Raji (cell line): Measurements from ENCODE around the gene NPB.

ENCODE experiments used
- POLR2A ChIP-seq: IDR thresholded peaks from 2 replicates; pipeline ENCODE4 v1.6.1; 2011; ENCODE audit warnings: low read depth, low read length, control low read depth; ENCODE audit not compliant: insufficient read depth

The NPB gene

GRCh38 chr17:81885869-81886548, 16.0 kb upstream of the NPB start:
- no peak for TF ChIP-seq POLR2A

DNA sequence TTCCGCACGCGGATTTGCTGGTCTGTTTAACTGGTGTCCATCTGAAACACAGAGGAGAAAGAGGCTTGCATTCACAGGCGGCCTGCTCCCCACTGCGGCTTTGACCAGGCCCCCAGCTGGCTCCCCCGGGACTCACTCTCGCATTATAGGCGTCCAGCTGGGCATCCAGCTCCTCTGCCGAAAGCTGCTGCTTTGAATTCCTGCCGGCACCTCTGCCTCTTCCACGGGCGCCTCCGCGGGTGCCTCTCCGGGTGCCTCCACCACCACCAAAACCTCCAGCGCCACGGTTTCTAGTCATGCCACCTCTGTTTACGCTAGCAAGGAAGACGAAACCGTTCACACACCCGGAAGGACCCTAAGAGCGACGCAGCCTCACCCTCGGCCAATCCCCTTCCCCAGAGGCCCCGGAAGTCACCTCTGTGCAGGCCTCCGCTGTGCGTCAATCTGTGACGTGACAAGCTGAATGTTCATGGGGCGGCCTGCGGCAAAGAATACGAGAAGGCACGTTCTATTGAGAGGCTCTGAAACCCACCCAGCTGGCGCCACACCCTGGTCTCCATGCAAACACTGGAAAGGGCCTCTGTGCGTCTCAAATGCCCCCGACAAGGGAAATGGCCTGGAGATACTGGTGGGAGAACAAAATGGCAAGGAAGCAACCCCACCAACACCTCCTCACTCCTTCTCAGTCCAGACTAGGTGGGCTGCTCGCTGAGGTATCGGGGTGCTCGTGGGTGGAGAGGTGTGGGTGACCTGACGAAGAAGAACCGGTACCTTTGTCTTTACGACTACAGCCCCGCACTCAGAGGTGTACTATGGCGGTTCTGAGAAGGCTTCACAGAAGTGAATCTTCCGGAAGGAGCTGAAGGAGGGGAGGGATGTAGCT, 13.7 kb upstream of the NPB start:
- no peak for TF ChIP-seq POLR2A

DNA sequence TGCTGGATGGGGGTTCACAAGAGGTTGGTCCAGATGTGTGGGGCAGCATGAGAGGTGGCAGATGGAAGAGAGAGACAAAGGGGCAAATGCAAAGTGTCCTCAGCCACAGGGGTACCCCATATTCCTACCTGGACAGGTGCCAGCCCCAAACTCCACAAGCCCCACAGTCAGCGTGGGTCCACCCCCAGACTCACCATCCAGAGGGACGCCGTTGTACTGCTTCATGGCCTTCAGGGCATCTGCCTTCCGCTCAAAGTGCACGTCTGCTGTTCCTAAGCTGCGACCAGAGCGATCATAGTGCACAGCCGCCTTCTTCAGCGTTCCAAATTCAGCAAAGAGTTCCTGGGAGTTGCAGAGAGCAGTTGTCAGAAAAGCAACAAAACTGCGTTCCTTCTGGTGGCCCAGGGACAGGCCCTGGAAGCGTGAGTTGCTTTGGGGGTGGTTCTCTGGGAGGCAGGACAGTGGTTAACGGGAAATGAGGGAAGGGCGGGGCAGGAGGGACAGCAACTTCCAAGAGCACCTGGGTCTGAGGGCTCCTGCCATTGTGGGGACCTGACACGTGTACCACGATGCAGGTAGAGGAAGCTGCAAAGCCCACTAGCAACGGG, 12.9 kb upstream of the NPB start:
- no peak for TF ChIP-seq POLR2A

DNA sequence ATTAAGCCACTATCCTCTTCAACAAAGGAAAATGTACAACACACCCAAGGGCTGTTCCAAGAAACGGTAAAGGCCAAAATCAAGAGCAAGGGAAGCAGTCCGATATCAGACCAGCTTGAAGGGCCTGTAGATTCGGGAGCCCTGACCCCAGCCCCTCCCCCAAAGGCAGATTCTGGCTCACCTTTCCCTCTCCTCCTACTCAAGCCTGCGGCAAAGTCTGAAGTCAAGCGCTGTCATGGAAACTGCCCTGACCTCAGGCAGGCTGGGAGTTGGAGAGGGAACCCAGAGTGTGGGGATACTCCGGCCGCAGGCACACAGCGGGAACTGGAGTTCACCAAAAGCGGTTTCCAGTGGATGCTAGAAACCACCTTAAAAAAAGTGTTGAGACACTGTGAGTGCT, 12.4 kb upstream of the NPB start:
- TF ChIP-seq POLR2A, result no peak

- TF ChIP-seq POLR2A, result no peak
Observed at GRCh38 chr17:81890447-81891302, 11.4 kb upstream of the NPB start.

DNA sequence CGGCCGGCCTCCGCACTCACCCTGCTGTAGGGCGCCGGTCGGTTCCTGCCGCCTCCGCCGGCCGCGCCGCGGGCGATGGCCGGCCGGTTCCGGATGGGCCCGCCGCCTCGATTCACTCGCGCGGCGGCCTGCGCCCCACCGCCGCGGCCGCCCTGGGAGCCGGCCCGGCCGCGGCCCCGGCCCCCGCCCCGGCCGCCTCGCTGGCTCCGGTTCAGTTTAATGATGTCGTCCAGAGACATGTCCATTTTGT, 10.8 kb upstream of the NPB start:
- no peak for TF ChIP-seq POLR2A

- TF ChIP-seq POLR2A, result no peak
Observed at GRCh38 chr17:81895400-81895799, 6.6 kb upstream of the NPB start.

GRCh38 chr17:81898029-81898866, 3.8 kb upstream of the NPB start:
- no peak for TF ChIP-seq POLR2A

GRCh38 chr17:81898885-81899284, 3.2 kb upstream of the NPB start:
- no peak for TF ChIP-seq POLR2A

- TF ChIP-seq POLR2A, result no peak
Observed at GRCh38 chr17:81899514-81900166, 2.4 kb upstream of the NPB start.

GRCh38 chr17:81900181-81900820, 1.7 kb upstream of the NPB start:
- no peak for TF ChIP-seq POLR2A

GRCh38 chr17:81901167-81902022, 643 bp upstream of the NPB start:
- TF ChIP-seq POLR2A, result no peak

DNA sequence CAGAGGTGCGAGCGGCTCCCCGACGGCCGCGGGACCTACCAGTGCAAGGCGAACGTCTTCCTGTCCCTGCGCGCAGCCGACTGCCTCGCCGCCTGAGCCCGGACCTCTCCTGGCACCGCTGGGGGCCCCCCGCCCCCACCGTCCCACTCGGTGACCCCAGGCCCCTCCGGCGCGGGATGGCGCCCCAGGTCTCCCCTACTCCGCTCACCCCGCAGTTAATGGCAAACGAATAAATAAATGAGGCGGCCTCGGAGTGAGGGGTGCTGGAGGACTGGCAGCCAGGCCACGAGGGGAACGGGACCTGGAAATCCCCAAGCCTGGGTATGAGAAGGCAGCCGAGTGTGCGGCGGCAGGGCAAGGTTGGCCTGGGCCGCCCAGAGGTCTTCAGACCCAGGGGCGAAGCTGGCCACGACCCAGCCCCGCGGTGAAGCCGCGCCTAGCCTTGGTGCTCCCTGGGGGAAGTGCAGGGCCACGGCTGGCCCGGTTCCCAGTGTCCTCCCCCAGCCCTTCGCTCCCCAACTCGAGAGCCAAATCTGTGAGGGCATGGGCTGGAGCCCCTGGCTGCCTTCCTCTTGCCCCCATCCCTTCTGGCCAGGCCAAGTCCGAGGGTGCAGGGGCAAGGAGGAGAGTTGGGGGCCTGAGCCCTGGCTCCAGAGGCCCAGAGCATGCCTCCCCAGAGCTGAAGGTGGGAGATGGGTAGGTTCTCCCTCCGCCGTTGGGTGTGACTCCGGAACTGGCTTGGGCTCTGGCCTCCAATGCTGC, 796 bp downstream of the NPB start:
- TF ChIP-seq POLR2A, result no peak
